CD4-positive, CD25-positive, alpha-beta regulatory T cell (primary cell): ENCODE measurements around the gene FGD5. TPM values are rescaled to one million over a fixed set of nuclear protein-coding genes. Genes with fewer than 3 reads are reported as not detected.

Experiments used
- ATAC-seq, 2 donors: fragments of 150-1000 bp; cut with Tn5 transposase; one replicate each; pipeline ENCODE4 v1.10.0; 2021; ENCODE audit warnings: low read depth in 2 of 2, moderate number of reproducible peaks in 2 of 2, moderate library complexity in 1 of 2
- DNase-seq, 3 donors: peaks; one replicate each; pipeline versions ENCODE4 v3.0.0 to v3.0.0-alpha.2; 2012 to 2022; ENCODE audit warnings: mixed read lengths in 1 of 3
- H3K27ac ChIP-seq: one replicate; pipeline ENCODE4 v1.7.0; 2013; ENCODE audit warnings: mild to moderate bottlenecking, low read length; ENCODE audit not compliant: insufficient read depth, poor library complexity, severe bottlenecking
- H3K27me3 ChIP-seq: one replicate; pipeline ENCODE4 v1.7.0; 2013; ENCODE audit warnings: low read length; ENCODE audit not compliant: control insufficient read depth, insufficient read depth
- H3K36me3 ChIP-seq: one replicate; pipeline ENCODE4 v1.7.0; 2013; ENCODE audit warnings: mild to moderate bottlenecking, low read length, moderate library complexity; ENCODE audit not compliant: control insufficient read depth, insufficient read depth
- H3K4me1 ChIP-seq: 2 replicates; pipeline ENCODE4 v1.7.0; 2013; ENCODE audit warnings: mild to moderate bottlenecking, low read length; ENCODE audit not compliant: insufficient read depth, control insufficient read depth, poor library complexity, severe bottlenecking
- H3K4me3 ChIP-seq: one replicate; pipeline ENCODE4 v1.7.0; 2013; ENCODE audit warnings: low read depth, mild to moderate bottlenecking, low read length, moderate library complexity
- H3K9me3 ChIP-seq, 2 experiments: 1 replicate in 1 of 2; 2 replicates in 1 of 2; pipeline ENCODE4 v1.7.0; 2013; ENCODE audit warnings: low read length in 2 of 2, mild to moderate bottlenecking in 1 of 2, moderate library complexity in 1 of 2; ENCODE audit not compliant: control insufficient read depth in 2 of 2
- H3K27ac Mint-ChIP-seq, 3 donors: one replicate each; pipeline ENCODE4 v1.8.0; 2020 to 2022; ENCODE audit warnings: mild to moderate bottlenecking in 3 of 3, mixed read lengths in 3 of 3, moderate library complexity in 2 of 3
- H3K27me3 Mint-ChIP-seq: one replicate; pipeline ENCODE4 v1.8.0; 2022; ENCODE audit warnings: mild to moderate bottlenecking, mixed read lengths
- H3K36me3 Mint-ChIP-seq: one replicate; pipeline ENCODE4 v1.8.0; 2020; ENCODE audit warnings: mixed read lengths
- H3K4me1 Mint-ChIP-seq, 4 donors: one replicate each; pipeline ENCODE4 v1.8.0; 2020 to 2022; ENCODE audit warnings: mixed read lengths in 4 of 4, mild to moderate bottlenecking in 1 of 4
- H3K4me3 Mint-ChIP-seq, 4 donors: one replicate each; pipeline ENCODE4 v1.8.0; 2020 to 2022; ENCODE audit warnings: mild to moderate bottlenecking in 4 of 4, mixed read lengths in 4 of 4, moderate library complexity in 3 of 4
- H3K9me3 Mint-ChIP-seq, 7 donors: one replicate each; pipeline ENCODE4 v1.8.0; 2020 to 2022; ENCODE audit warnings: mixed read lengths in 7 of 7, mild to moderate bottlenecking in 3 of 7, moderate library complexity in 2 of 7
- polyA plus RNA-seq, 4 donors: library from polyadenylated mRNA; unstranded; fragments of 300-500 nt; fragmentation: Illumina TruSeq; gene quantifications; one replicate each; pipeline ENCODE4 v1.2.3, GENCODE V29; 2021
- total RNA-seq: library from RNA; stranded (reverse); gene quantifications from one replicate; pipeline ENCODE4 v1.2.3, GENCODE V29; 2022

The FGD5 gene
- total and polyA plus RNA-seq, 5 donors from 2014 or later: 0.13 to 0.79 TPM; not detected in 3

DNA sequence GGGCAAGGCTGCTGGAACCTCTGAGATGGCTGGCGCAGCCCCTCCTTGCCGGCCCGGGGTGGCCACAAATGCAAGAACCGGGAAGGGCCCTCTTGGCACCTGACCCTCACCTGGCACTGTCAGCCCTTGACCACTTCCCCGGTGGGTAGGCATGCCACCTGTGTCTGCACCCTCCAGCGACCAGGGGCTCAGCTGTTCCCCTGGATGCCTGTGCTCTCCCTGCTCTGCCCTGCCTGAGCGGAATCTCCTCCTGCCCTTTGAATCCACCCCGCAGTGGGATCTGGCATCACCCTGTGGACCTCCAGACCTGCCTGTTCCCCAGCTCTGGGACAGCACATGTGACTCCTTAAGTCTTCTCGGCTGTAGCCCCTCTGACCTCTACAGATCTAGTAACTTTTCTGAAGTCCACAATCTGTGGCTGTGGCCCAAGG, 26.1 kb upstream of the FGD5 start:
- Mint-ChIP-seq H3K36me3 (no peaks in the 10 kb centered on the region), H3K27ac (no peak overlapping the region), H3K27me3 (peaks cover 10% of the 10 kb centered on the region), H3K4me1 (no peaks in the 10 kb centered on the region), H3K4me3 (no peak overlapping the region), H3K9me3 (peaks cover 0 to 2% (median 0%) of the 10 kb centered on the region in 7 donors)
- Histone ChIP-seq H3K27me3 (peaks cover 2% of the 10 kb centered on the region), H3K36me3 (no peaks in the 10 kb centered on the region), H3K4me1 (no peaks in the 10 kb centered on the region), H3K27ac (no peak overlapping the region), H3K4me3 (no peak overlapping the region), H3K9me3 (no peaks in the 10 kb centered on the region)
- no peak for ATAC-seq
- DNase-seq: no peak

DNA sequence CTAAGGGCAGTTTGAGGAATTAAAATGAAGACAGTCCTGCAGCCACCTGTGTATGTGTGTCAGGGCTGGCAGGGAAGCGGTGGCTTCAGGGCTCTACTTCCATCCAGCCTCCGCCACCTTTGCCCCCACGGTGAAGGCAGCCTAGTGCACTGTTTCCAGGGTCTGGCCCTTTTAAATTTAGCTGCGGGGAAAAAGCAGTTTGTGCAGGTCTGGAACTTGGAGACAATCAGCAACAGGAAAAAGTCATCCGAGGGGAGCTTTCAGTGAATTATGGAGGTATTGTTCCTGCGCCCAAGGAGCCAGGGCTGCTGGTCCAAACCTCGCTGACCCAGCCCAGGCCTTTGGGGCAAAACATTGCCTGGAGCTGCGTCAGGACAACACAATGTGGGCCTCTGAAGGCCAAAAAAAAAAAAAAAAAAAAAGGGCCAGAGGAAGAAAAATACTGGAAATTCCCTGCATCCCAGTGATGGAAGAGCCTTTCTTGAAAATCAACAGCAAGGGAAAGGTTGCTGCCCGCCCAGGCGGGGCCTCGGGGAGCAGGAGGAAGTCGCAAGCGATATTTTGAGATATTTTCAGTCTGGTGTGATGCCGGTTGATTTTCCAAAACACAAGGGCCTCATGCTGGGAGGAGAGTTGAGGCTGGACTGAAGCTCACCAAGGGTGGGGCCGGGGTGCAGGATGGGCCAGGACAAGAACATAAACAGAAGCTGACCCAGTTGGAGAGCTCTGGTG, 25.5 kb upstream of the FGD5 start:
- Mint-ChIP-seq H3K27me3 (peaks cover 10% of the 10 kb centered on the region), H3K4me3 (no peak overlapping the region), H3K9me3 (no peaks in the 10 kb centered on the region), H3K27ac (peak overlapping the region in 1 of 3 donors; percentile 18), H3K36me3 (no peaks in the 10 kb centered on the region), H3K4me1 (no peaks in the 10 kb centered on the region)
- no peaks in the 10 kb centered on the region for H3K4me1 ChIP-seq
- ATAC-seq (no peak), DNase-seq (no peak)
- no peak overlapping the region for H3K4me3 ChIP-seq
- H3K27ac ChIP-seq: no peak overlapping the region
- peaks cover 2% of the 10 kb centered on the region for H3K27me3 ChIP-seq
- H3K36me3 ChIP-seq: no peaks in the 10 kb centered on the region
- H3K9me3 ChIP-seq: no peaks in the 10 kb centered on the region

DNA sequence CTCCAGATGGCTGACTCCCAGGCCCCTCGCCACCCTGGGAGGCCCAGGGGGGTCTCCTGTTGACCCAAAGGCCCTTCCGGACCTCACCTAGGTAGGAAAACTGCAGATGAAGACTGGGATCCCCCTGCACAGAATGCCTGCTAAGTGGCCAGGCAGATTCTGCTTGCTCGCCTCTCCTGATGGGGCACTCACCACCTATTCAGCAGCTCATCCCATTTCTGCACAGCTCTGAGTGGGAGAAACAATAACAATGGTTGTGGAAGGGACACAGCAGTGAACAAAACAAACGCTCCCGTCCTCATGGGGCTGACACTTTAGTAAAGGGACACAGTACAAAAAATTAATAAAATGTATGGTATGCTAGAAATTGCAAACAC, 24.9 kb upstream of the FGD5 start:
- Mint-ChIP-seq H3K36me3 (no peaks in the 10 kb centered on the region), H3K4me3 (no peak overlapping the region)

DNA sequence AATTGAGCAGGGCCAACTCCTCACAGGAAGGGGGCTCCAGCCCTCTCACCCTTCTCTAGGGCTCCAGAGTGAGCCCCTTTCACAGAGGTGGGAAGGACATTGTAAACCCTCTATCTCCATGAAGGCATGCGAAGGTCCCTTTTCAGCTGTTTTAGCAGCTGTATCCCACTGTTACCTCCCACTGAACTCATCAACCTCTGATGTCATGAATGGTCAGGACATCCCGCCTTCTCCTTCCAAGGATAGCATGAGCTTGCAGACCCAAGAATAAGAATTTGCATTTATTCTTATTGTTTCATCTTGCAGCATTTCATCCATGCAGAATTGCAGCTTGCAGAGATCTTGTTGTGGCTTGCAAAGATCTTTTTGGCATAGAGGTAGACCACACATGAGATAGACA, 24.3 kb upstream of the FGD5 start:
- Mint-ChIP-seq H3K9me3 (no peaks in the 10 kb centered on the region), H3K36me3 (no peaks in the 10 kb centered on the region), H3K4me3 (no peak overlapping the region), H3K27me3 (peaks cover 9% of the 10 kb centered on the region), H3K4me1 (no peaks in the 10 kb centered on the region), H3K27ac (no peak overlapping the region)
- no peak overlapping the region for H3K4me3 ChIP-seq
- DNase-seq (no peak), ATAC-seq (no peak)
- H3K9me3 ChIP-seq: no peaks in the 10 kb centered on the region
- H3K27me3 ChIP-seq: peaks cover 2% of the 10 kb centered on the region
- H3K27ac ChIP-seq: no peak overlapping the region
- no peaks in the 10 kb centered on the region for H3K4me1 ChIP-seq
- no peaks in the 10 kb centered on the region for H3K36me3 ChIP-seq

More for the DNA sequence above, 24.9 kb upstream of the FGD5 start:
- H3K27me3 Mint-ChIP-seq: peaks cover 9% of the 10 kb centered on the region
- H3K4me1 ChIP-seq: no peaks in the 10 kb centered on the region
- no peak overlapping the region for H3K27ac ChIP-seq
- H3K4me3 ChIP-seq: no peak overlapping the region
- no peaks in the 10 kb centered on the region for H3K9me3 Mint-ChIP-seq
- peaks cover 2% of the 10 kb centered on the region for H3K27me3 ChIP-seq
- H3K4me1 Mint-ChIP-seq: no peaks in the 10 kb centered on the region
- H3K36me3 ChIP-seq: no peaks in the 10 kb centered on the region
- no peak for ATAC-seq
- H3K27ac Mint-ChIP-seq: no peak overlapping the region
- DNase-seq: no peak
- no peaks in the 10 kb centered on the region for H3K9me3 ChIP-seq

DNA sequence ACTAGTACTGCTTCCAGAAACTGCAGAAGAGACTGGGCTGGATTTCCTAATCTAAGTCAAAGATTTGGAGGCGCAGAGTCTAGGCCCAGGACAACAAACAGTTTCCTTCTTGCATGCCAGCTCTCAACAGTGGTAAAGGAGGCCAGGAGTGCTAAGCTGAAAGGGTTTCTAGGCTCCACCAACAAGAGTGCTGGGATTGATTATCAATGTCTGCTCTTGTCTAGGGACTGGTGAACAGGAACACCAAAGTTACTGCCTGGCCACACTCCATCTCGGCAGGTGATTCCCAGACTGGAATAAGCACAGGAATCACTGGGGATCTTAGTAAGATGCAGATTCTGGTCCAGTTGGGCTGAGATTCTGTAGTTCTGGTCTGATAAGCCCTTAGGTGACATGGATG, 22.8 kb upstream of the FGD5 start:
- Histone ChIP-seq H3K36me3 (no peaks in the 10 kb centered on the region), H3K4me3 (no peak overlapping the region), H3K27ac (no peak overlapping the region), H3K27me3 (no peaks in the 10 kb centered on the region), H3K4me1 (no peaks in the 10 kb centered on the region), H3K9me3 (no peaks in the 10 kb centered on the region)
- no peak overlapping the region for H3K4me3 Mint-ChIP-seq
- H3K9me3 Mint-ChIP-seq: no peaks in the 10 kb centered on the region
- H3K27ac Mint-ChIP-seq: no peak overlapping the region
- H3K4me1 Mint-ChIP-seq: no peaks in the 10 kb centered on the region
- no peaks in the 10 kb centered on the region for H3K36me3 Mint-ChIP-seq
- ATAC-seq (no peak), DNase-seq (no peak)
- peaks cover 5% of the 10 kb centered on the region for H3K27me3 Mint-ChIP-seq

DNA sequence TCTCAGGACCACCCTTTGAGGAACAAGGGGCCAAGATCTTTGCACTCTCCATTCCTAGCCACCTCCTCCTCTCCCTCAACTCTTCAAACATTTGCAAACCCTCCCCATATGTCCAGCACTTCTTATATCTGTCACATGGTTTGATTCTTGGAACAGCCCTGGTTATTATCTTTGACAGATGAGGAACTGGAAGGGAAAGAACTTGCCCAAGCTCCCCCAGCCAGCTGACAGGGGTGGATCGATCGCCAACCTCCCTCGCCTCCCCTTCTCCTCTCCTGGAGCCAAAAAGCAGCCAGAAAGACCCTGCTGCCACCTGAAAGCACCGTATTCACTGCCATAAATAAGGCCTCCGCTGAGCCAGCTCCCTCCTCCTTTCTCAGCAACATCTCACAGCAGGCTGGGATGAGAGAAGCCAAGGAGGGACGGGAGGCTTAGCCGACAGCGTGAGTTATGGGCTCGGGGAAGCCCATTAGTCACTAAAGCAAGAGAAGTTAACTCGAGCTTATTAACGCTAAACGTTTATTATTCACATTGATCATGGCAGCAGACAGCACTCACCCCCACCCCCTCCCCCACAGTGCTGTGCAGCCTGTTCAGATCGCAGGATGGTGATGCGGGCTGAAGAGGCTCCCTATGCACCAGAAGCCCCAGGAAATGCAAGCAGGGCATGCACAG, 22.2 kb upstream of the FGD5 start:
- Histone ChIP-seq H3K4me3 (no peak overlapping the region), H3K36me3 (no peaks in the 10 kb centered on the region), H3K4me1 (no peaks in the 10 kb centered on the region), H3K27me3 (no peaks in the 10 kb centered on the region), H3K27ac (no peak overlapping the region), H3K9me3 (no peaks in the 10 kb centered on the region)
- H3K4me1 Mint-ChIP-seq: no peaks in the 10 kb centered on the region
- H3K27me3 Mint-ChIP-seq: peaks cover 5% of the 10 kb centered on the region
- ATAC-seq (no peak), DNase-seq (no peak)
- no peak overlapping the region for H3K4me3 Mint-ChIP-seq
- no peak overlapping the region for H3K27ac Mint-ChIP-seq
- H3K36me3 Mint-ChIP-seq: no peaks in the 10 kb centered on the region
- no peaks in the 10 kb centered on the region for H3K9me3 Mint-ChIP-seq

DNA sequence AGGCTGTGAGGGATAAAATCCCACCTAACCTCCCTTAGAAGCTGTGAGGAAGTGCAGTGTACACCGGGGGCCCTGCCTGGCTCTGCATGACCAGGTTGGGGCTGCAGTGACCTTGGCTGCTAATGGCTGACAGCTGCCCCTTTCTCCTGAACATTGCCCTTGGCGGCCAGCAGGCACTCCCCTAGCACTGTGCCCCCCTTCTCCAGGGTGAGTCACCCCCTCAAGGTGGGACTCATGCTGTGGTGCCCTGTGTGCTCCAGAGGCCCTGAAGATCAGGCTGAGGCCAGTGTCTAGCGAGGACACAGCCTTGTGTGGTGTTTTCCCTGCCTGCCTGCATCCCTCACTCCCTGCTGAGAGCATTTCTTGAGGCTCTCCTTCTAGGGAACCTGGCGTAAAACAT, 21.0 kb upstream of the FGD5 start:
- Histone ChIP-seq H3K27ac (no peak overlapping the region), H3K36me3 (no peaks in the 10 kb centered on the region), H3K4me1 (no peaks in the 10 kb centered on the region), H3K9me3 (no peaks in the 10 kb centered on the region), H3K27me3 (no peaks in the 10 kb centered on the region), H3K4me3 (no peak overlapping the region)
- ATAC-seq: no peak
- Mint-ChIP-seq H3K4me3 (no peak overlapping the region), H3K27ac (no peak overlapping the region), H3K4me1 (no peaks in the 10 kb centered on the region), H3K36me3 (no peaks in the 10 kb centered on the region), H3K9me3 (no peaks in the 10 kb centered on the region), H3K27me3 (peaks cover 5% of the 10 kb centered on the region)
- no peak for DNase-seq

DNA sequence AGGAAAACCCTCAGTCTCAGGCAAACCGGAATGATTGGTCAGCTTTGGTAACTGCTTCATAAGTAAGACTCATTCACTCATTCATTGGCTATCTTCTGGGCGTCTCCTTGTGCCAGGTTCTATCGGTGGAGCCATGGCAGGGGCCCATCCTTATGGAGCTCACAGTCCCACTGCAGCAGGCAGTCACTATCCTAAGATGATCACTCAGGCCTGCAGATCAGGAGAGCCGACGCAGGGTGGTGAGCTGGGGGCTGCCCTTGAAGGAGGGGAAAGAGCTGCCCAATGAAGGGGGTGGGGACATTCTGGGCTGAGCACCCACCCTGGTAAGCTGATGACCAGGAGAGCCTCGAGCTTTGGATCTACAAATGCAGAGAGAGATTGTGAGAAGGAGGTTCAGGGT, 20.5 kb upstream of the FGD5 start:
- no peaks in the 10 kb centered on the region for H3K9me3 ChIP-seq
- peaks cover 5% of the 10 kb centered on the region for H3K27me3 Mint-ChIP-seq
- H3K36me3 ChIP-seq: no peaks in the 10 kb centered on the region
- no peaks in the 10 kb centered on the region for H3K9me3 Mint-ChIP-seq
- H3K27ac Mint-ChIP-seq: no peak overlapping the region
- no peak overlapping the region for H3K27ac ChIP-seq
- ATAC-seq: no peak
- H3K4me3 Mint-ChIP-seq: no peak overlapping the region
- H3K4me1 Mint-ChIP-seq: no peaks in the 10 kb centered on the region
- H3K36me3 Mint-ChIP-seq: no peaks in the 10 kb centered on the region
- H3K4me3 ChIP-seq: no peak overlapping the region
- H3K4me1 ChIP-seq: no peaks in the 10 kb centered on the region
- H3K27me3 ChIP-seq: no peaks in the 10 kb centered on the region
- DNase-seq: no peak
